ENCODE measurements around the gene RSPH10B2.
"Not testable (repeated sequence)": the region's sequence is repeated elsewhere in the genome, so short reads cannot be mapped to it uniquely, and the experiment has no call there.

DNA sequence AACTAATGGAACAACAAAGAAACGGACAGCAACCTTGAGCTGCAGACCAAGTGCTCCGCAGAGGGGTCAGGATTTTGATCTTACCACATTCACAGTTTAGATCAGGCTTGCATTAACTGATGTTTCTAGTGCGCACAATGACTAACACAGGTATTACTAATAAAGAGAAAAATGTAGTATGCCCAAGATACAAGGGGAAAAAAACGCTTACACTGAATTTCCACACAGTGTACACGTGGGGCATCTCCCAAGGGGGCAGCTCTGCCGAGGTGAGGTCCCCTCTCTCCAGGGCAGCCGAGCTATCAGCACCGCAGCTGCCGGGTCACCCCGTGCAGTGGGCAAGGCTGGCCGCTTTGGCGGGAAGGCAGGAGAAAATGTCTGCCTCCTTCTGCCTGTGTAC is 46.0 kb downstream of the RSPH10B2 start:
- not testable (repeated sequence) for TF ChIP-seq EZH2 (IDR thresholded peaks at IDR 0.05); POLR2AphosphoS5 (IDR thresholded peaks at IDR 0.05; ENCODE audit: borderline replicate concordance, low read depth, low read length)

Data from SK-N-MC (cell line).